ENCODE results near the gene ACTN2.

ACTN2 gene

DNA sequence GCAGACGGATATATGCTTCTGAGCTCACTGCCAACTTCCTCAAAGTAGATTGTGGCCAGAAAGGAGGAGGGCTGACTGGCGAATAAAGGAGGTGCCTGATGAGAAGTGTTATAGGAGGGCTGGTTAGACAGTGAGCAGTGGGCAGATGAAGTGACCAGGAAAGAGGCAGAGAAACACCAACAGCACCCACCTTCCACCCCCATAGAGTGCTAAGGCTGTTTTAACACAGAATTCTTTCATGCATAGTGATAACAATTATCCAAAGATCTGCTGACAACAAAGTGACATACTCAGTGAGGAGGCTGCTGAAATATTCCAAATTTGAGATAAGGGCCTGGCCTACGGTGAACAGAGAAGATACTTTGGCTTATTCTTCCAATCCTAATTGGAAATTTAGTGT is 87.6 kb downstream of the ACTN2 start:
- Histone ChIP-seq H3K9ac (ENCODE audit: low read depth, low read length) (no peak overlapping the region), H3K27me3 (ENCODE audit: control insufficient read depth, insufficient read depth, low read length) (no peaks in the 10 kb centered on the region)

DNA sequence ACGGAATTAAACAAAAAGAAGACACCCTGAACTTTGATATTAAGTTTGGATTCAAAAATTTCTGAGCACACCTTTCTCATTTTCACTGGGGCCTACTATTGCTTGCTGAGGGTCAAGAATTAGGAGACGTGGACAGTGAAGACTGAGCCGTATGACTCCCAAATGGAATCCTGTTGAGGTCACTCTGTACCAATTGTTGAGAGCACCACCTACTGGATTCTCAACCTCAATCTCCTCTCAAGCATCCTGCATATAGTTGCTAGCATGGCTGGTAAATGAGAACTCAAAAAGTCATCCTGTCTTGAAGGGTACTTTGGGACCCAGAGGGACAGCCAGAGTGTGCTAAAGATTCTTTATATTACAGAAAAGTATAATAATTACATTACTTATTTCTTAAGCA is 88.6 kb downstream of the ACTN2 start:
- Histone ChIP-seq H3K4me3 (ENCODE audit: low read depth, low read length) (no peak overlapping the region), H3K36me3 (ENCODE audit: control insufficient read depth, insufficient read depth, low read length) (no peaks in the 10 kb centered on the region), H3K9ac (ENCODE audit: low read depth, low read length) (no peak overlapping the region)

More for the DNA sequence above, 87.6 kb downstream of the ACTN2 start:
- Histone ChIP-seq H3K36me3 (ENCODE audit: control insufficient read depth, insufficient read depth, low read length) (no peaks in the 10 kb centered on the region), H3K9me3 (ENCODE audit: control insufficient read depth, insufficient read depth, low read length) (peaks cover under 1% of the 10 kb centered on the region; the same call in 1 of the 2 replicates), H3K27ac (ENCODE audit: low read depth, low read length) (no peak overlapping the region), H3K4me1 (ENCODE audit: control insufficient read depth, insufficient read depth, low read length) (no peaks in the 10 kb centered on the region), H3K4me3 (ENCODE audit: low read depth, low read length) (no peak overlapping the region)

DNA sequence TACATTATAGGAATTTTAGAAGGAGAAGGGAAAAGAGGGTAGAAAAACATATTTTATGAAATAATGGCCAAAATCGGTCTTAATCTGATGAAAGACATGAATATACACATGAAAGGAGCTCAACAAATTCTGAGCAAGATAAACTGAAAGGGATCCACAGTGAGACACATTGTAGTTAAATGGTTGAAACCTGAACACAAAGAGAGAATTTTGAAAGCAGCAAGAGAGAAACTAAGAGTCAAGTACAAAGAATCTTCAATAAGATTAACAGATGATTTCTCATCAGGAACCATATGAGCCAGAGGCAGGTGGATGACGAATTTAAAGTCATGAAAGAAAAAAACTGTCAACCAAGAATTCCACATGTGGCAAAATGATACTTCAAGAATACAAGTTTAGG is 93.0 kb downstream of the ACTN2 start:
- Histone ChIP-seq H3K27me3 (ENCODE audit: control insufficient read depth, insufficient read depth, low read length) (no peaks in the 10 kb centered on the region), H3K27ac (ENCODE audit: low read depth, low read length) (no peak overlapping the region), H3K36me3 (ENCODE audit: control insufficient read depth, insufficient read depth, low read length) (no peaks in the 10 kb centered on the region)

More for the DNA sequence above, 88.6 kb downstream of the ACTN2 start:
- H3K27me3 ChIP-seq (ENCODE audit: control insufficient read depth, insufficient read depth, low read length), result no peaks in the 10 kb centered on the region
- no peaks in the 10 kb centered on the region for H3K4me1 ChIP-seq (ENCODE audit: control insufficient read depth, insufficient read depth, low read length)
- no peak overlapping the region for H3K27ac ChIP-seq (ENCODE audit: low read depth, low read length)
- H3K9me3 ChIP-seq (ENCODE audit: control insufficient read depth, insufficient read depth, low read length), result peaks cover 6% of the 10 kb centered on the region

DNA sequence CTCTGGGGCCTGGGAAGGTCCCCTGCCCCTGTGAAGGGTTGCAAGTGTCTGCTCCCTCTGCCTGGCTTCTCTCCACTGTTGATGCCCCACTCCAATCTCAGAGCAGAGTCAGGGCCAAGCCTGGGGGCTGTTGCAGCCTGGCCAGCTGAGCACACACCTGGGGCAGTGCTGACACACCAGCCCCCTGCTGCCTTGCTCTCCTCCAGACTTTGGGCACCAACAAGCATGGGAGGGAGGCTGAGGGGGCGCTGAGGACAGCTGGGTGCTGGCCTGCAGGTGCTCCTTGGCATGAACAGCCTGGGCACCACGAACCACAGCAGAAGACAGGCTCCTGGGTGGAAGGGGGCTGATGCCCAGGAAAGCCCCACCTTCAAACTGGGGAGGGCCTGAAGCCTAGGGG is 99.2 kb downstream of the ACTN2 start:
- Histone ChIP-seq H3K36me3 (ENCODE audit: control insufficient read depth, insufficient read depth, low read length) (no peaks in the 10 kb centered on the region), H3K27ac (ENCODE audit: low read depth, low read length) (no peak overlapping the region), H3K4me1 (ENCODE audit: control insufficient read depth, insufficient read depth, low read length) (no peaks in the 10 kb centered on the region), H3K27me3 (ENCODE audit: control insufficient read depth, insufficient read depth, low read length) (no peaks in the 10 kb centered on the region), H3K9ac (ENCODE audit: low read depth, low read length) (no peak overlapping the region), H3K4me3 (ENCODE audit: low read depth, low read length) (no peak overlapping the region), H3K9me3 (ENCODE audit: control insufficient read depth, insufficient read depth, low read length) (no peaks in the 10 kb centered on the region)

More for the DNA sequence above, 93.0 kb downstream of the ACTN2 start:
- H3K4me3 ChIP-seq (ENCODE audit: low read depth, low read length), result no peak overlapping the region
- no peaks in the 10 kb centered on the region for H3K4me1 ChIP-seq (ENCODE audit: control insufficient read depth, insufficient read depth, low read length)
- H3K9me3 ChIP-seq (ENCODE audit: control insufficient read depth, insufficient read depth, low read length), result peaks cover 6% of the 10 kb centered on the region
- H3K9ac ChIP-seq (ENCODE audit: low read depth, low read length), result no peak overlapping the region

- no peak overlapping the region for H3K27ac ChIP-seq (ENCODE audit: low read depth, low read length)
- no peak overlapping the region for H3K9ac ChIP-seq (ENCODE audit: low read depth, low read length)
- no peaks in the 10 kb centered on the region for H3K4me1 ChIP-seq (ENCODE audit: control insufficient read depth, insufficient read depth, low read length)
- H3K27me3 ChIP-seq (ENCODE audit: control insufficient read depth, insufficient read depth, low read length), result no peaks in the 10 kb centered on the region
- H3K36me3 ChIP-seq (ENCODE audit: control insufficient read depth, insufficient read depth, low read length), result no peaks in the 10 kb centered on the region
- no peak overlapping the region for H3K4me3 ChIP-seq (ENCODE audit: low read depth, low read length)
- H3K9me3 ChIP-seq (ENCODE audit: control insufficient read depth, insufficient read depth, low read length), result no peaks in the 10 kb centered on the region
Observed at GRCh38 chr1:236786453-236786852, 100.2 kb downstream of the ACTN2 start.

DNA sequence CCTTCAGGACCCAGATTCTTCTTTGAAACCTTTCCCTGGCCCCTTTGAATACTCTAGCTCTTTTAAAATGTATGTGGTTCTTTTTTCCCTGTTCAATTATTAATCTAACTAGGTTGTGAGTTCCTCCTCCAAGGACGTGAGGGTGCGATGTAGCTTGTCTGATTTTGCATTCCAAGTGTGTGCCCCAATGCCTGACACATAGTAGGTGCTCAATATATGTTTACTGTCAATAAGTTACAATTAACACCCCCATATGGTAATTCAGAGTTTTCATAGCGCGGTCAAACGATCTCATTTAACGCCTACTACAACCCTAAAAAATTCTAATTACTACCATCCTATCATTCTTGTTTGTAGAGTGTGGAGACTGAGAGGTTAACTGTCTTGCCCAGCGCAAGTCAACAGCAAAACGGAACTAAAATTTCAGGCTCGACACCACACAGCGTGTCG is 108.3 kb downstream of the ACTN2 start:
- Histone ChIP-seq H3K36me3 (ENCODE audit: control insufficient read depth, insufficient read depth, low read length) (no peaks in the 10 kb centered on the region), H3K27ac (ENCODE audit: low read depth, low read length) (peak overlapping the region; percentile 26), H3K4me3 (ENCODE audit: low read depth, low read length) (peak overlapping the region; percentile 100), H3K9ac (ENCODE audit: low read depth, low read length) (peak overlapping the region; percentile 23; the same call in 1 of the 2 replicates), H3K9me3 (ENCODE audit: control insufficient read depth, insufficient read depth, low read length) (no peaks in the 10 kb centered on the region), H3K27me3 (ENCODE audit: control insufficient read depth, insufficient read depth, low read length) (0 out of 2 replicates have a peak, but pooled peaks cover 3% of the 10 kb centered on the region), H3K4me1 (ENCODE audit: control insufficient read depth, insufficient read depth, low read length) (0 out of 2 replicates have a peak, but pooled peaks cover 3% of the 10 kb centered on the region)

DNA sequence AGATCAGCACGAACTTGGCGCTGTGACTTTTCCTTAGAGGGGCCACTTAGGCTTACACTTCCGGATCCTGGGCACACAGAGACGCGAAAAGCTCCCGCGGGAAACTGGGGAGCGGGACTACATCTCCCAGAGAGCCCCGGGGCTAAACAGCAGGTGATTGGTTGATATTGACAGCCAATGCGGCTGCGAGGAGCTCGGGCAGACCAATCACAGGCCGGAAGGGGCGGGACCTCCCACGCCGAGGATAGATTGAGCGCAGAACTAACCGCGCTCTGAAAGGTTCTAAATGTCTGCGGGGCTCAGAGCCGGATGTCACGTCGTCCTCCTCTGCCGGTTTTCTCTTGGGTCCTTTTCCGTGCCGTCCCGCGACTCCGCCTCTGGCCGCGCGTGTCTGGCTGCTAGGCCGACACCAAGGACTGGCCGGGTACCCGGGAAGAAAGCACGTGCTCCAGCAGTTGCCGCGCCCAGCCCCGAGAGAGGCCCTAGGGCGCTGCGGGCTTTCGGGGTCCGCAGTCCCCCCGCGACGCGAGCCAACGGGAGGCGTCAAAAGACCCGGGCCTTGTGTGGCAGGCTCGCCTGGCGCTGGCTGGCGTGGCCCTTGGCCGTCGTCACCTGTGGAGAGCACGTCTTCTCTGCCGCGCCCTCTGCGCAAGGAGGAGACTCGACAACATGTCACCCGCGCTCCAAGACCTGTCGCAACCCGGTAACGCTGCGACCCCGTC is 108.9 kb downstream of the ACTN2 start, which contains the start of gene MTR:
Gene MTR (plus strand): TSS at position 258 of the 722 bp plus-strand sequence. CDS start 412 bp downstream, at position 670.
- Histone ChIP-seq H3K36me3 (ENCODE audit: control insufficient read depth, insufficient read depth, low read length) (no peaks in the 10 kb centered on the region), H3K27me3 (ENCODE audit: control insufficient read depth, insufficient read depth, low read length) (0 out of 2 replicates have a peak, but pooled peaks cover 3% of the 10 kb centered on the region), H3K4me3 (ENCODE audit: low read depth, low read length) (peak within 1 kb of the TSS; percentile 100), H3K9me3 (ENCODE audit: control insufficient read depth, insufficient read depth, low read length) (no peaks in the 10 kb centered on the region), H3K9ac (ENCODE audit: low read depth, low read length) (peak within 1 kb of the TSS; percentile 72), H3K27ac (ENCODE audit: low read depth, low read length) (peak within 1 kb of the TSS; percentile 71), H3K4me1 (ENCODE audit: control insufficient read depth, insufficient read depth, low read length) (0 out of 2 replicates have a peak, but pooled peaks cover 3% of the 10 kb centered on the region)

DNA sequence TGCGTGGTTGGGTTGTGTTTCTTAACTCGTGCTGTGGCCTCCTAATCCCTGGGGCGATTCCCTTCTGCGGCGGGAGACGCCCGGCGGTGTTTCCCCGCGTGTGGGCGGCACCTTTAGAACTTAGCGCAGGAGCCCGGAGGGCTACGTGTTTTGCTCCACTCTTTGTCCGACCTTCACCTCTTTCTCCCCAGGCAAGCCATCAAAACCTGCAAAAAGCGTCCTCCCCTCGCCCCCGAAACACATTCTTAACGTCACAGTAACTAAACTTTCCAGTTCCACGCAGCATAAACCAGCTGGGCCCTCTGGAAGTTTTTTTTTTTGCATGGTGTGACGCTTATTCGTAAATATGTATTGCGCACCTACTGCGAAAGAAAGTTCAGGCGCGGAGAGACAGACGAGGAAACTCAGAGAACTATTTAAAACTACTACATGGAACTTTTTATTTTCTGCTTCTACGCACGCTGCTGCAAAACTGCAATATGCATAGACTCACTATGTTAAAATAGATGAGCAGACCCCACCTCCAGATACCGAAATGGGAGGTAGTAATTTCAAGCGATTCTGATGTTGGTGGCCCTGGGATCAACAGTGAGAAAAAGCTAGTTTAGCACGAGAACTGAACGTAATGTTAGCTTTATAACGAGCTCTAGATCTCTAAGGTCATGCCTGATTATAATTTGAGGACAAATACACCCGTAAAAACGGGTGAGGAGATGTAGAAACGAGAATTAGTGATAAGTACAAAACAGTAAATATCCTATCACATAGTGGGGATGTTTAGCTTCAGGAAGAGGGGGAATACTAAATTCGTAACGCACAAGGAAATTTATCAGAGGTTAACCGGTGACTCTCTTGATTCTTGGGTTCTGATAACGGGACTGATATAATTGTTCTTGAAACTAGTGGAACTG is 109.7 kb downstream of the ACTN2 start:
- peak overlapping the region; percentile 72 for H3K9ac ChIP-seq (ENCODE audit: low read depth, low read length)
- no peak overlapping the region for H3K27ac ChIP-seq (ENCODE audit: low read depth, low read length)

DNA sequence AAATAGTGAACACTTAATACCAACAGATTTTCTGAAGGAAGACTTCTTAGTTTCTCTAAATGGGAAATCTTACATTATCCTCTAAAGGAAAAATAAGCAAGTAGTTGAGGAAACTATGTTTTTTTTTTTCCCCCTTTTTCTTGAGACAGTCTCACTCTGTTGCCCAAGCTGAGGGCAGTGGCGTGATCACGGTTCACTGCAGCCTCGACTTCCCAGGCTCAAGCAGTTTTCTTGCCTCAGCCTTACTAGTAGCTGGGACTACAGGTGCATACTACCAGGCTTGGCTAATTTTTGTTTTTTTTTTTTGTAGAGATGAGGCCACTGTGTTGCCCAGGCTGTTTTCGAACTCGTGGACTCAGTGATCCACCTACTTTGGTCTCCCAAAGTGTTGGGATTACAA is 112.7 kb downstream of the ACTN2 start:
- peaks cover 7% of the 10 kb centered on the region; the same call in 1 of the 2 replicates for H3K36me3 ChIP-seq (ENCODE audit: control insufficient read depth, insufficient read depth, low read length)
- H3K27ac ChIP-seq (ENCODE audit: low read depth, low read length), result no peak overlapping the region
- H3K9ac ChIP-seq (ENCODE audit: low read depth, low read length), result no peak overlapping the region
- no peaks in the 10 kb centered on the region for H3K9me3 ChIP-seq (ENCODE audit: control insufficient read depth, insufficient read depth, low read length)
- no peaks in the 10 kb centered on the region for H3K27me3 ChIP-seq (ENCODE audit: control insufficient read depth, insufficient read depth, low read length)
- H3K4me1 ChIP-seq (ENCODE audit: control insufficient read depth, insufficient read depth, low read length), result 0 out of 2 replicates have a peak, but pooled peaks cover 3% of the 10 kb centered on the region
- H3K4me3 ChIP-seq (ENCODE audit: low read depth, low read length), result no peak overlapping the region

More for the DNA sequence above, 109.7 kb downstream of the ACTN2 start:
- H3K27me3 ChIP-seq (ENCODE audit: control insufficient read depth, insufficient read depth, low read length), result 0 out of 2 replicates have a peak, but pooled peaks cover 3% of the 10 kb centered on the region
- H3K4me1 ChIP-seq (ENCODE audit: control insufficient read depth, insufficient read depth, low read length), result 0 out of 2 replicates have a peak, but pooled peaks cover 3% of the 10 kb centered on the region
- H3K9me3 ChIP-seq (ENCODE audit: control insufficient read depth, insufficient read depth, low read length), result no peaks in the 10 kb centered on the region
- peak overlapping the region; percentile 100 for H3K4me3 ChIP-seq (ENCODE audit: low read depth, low read length)
- H3K36me3 ChIP-seq (ENCODE audit: control insufficient read depth, insufficient read depth, low read length), result no peaks in the 10 kb centered on the region

GRCh38 chr1:236800002-236800620 is 113.8 kb downstream of the ACTN2 start:
- no peak overlapping the region for H3K9ac ChIP-seq (ENCODE audit: low read depth, low read length)

More at GRCh38 chr1:236800002-236800620, 113.8 kb downstream of the ACTN2 start:
- Histone ChIP-seq H3K36me3 (ENCODE audit: control insufficient read depth, insufficient read depth, low read length) (peaks cover 10% of the 10 kb centered on the region; the same call in 1 of the 2 replicates), H3K9me3 (ENCODE audit: control insufficient read depth, insufficient read depth, low read length) (no peaks in the 10 kb centered on the region), H3K4me1 (ENCODE audit: control insufficient read depth, insufficient read depth, low read length) (0 out of 2 replicates have a peak, but pooled peaks cover 3% of the 10 kb centered on the region), H3K4me3 (ENCODE audit: low read depth, low read length) (no peak overlapping the region), H3K27me3 (ENCODE audit: control insufficient read depth, insufficient read depth, low read length) (no peaks in the 10 kb centered on the region), H3K27ac (ENCODE audit: low read depth, low read length) (no peak overlapping the region)
